C4-2B (cell line): ENCODE measurements around the gene ST7.

Experiments
- H3K27ac ChIP-seq: fragments of 450-650 bp; 2 replicates; pipeline ENCODE4 v1.5.1; 2017
- CTCF ChIP-seq: fragments of 450-650 bp; conservative IDR thresholded peaks from 2 replicates; pipeline ENCODE4 v1.5.1; 2017; ENCODE audit warnings: mild to moderate bottlenecking
- ZFX ChIP-seq: fragments of 450-650 bp; IDR thresholded peaks from 2 replicates; pipeline ENCODE4 v1.6.1; 2017

ST7 gene

GRCh38 chr7:117225536-117225935 lies 272.2 kb downstream of the ST7 start:
- TF ChIP-seq CTCF, result no peak
- TF ChIP-seq ZFX, result no peak
- no peak overlapping the region for H3K27ac ChIP-seq

GRCh38 chr7:117227091-117227490 lies 273.8 kb downstream of the ST7 start:
- TF ChIP-seq ZFX (no peak), CTCF (no peak)
- no peak overlapping the region for H3K27ac ChIP-seq

- no peak overlapping the region for H3K27ac ChIP-seq
- TF ChIP-seq ZFX (no peak), CTCF (no peak)
Measured at GRCh38 chr7:117229350-117229749, 276.0 kb downstream of the ST7 start.

GRCh38 chr7:117230276-117231046 lies 277.2 kb downstream of the ST7 start:
- TF ChIP-seq CTCF (no peak), ZFX (no peak)
- no peak overlapping the region for H3K27ac ChIP-seq

GRCh38 chr7:117231047-117231359 lies 277.7 kb downstream of the ST7 start:
- no peak overlapping the region for H3K27ac ChIP-seq

GRCh38 chr7:117237646-117238045 lies 284.3 kb downstream of the ST7 start:
- TF ChIP-seq ZFX (no peak), CTCF (no peak)
- no peak overlapping the region for H3K27ac ChIP-seq

More at GRCh38 chr7:117231047-117231359, 277.7 kb downstream of the ST7 start:
- no peak for TF ChIP-seq ZFX
- no peak for TF ChIP-seq CTCF

- H3K27ac ChIP-seq, result no peak overlapping the region
- TF ChIP-seq CTCF (no peak), ZFX (no peak)
Measured at GRCh38 chr7:117238472-117238871, 285.2 kb downstream of the ST7 start.
